ENCODE results near the gene TCHP. TPM values are rescaled to one million over a fixed set of nuclear protein-coding genes. Genes with fewer than 3 reads are reported as not detected.

Gene TCHP
- total RNA-seq, 4 donors from 2014 or later, result 5.9 to 23.2 (median 13.8) TPM

GRCh38 chr12:109932878-109933503, 32.9 kb downstream of the TCHP start:
- TF ChIP-seq, protein P1, sequence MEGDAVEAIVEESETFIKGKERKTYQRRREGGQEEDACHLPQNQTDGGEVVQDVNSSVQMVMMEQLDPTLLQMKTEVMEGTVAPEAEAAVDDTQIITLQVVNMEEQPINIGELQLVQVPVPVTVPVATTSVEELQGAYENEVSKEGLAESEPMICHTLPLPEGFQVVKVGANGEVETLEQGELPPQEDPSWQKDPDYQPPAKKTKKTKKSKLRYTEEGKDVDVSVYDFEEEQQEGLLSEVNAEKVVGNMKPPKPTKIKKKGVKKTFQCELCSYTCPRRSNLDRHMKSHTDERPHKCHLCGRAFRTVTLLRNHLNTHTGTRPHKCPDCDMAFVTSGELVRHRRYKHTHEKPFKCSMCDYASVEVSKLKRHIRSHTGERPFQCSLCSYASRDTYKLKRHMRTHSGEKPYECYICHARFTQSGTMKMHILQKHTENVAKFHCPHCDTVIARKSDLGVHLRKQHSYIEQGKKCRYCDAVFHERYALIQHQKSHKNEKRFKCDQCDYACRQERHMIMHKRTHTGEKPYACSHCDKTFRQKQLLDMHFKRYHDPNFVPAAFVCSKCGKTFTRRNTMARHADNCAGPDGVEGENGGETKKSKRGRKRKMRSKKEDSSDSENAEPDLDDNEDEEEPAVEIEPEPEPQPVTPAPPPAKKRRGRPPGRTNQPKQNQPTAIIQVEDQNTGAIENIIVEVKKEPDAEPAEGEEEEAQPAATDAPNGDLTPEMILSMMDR (IDR thresholded peaks at IDR 0.05; ENCODE audit: low read depth), result no peak

GRCh38 chr12:109934026-109934425, 34.0 kb downstream of the TCHP start:
- TF ChIP-seq, protein P1 (IDR thresholded peaks at IDR 0.05; ENCODE audit: low read depth), result no peak

GRCh38 chr12:109937371-109937770, 37.3 kb downstream of the TCHP start:
- TF ChIP-seq, protein P1 (IDR thresholded peaks at IDR 0.05; ENCODE audit: low read depth), result no peak

DNA sequence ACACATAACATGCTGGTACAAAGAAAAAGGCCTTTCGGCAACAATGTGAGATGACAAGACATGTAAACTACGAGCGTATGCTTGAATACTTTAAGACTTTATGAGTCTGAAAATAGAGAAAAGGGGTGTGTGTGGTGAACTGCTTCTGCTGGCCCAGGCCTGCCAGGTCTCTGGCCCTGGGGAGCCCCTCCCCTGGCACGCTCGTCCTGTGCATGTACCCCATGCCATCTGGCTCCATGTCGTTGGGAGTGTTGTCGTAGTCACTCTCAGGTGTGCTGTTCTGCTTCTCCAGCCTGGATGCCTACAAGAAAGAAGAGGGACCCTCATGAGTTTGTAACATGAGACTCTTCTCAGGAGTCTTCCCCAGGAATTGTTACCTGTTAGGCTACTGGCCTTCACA, 38.9 kb downstream of the TCHP start:
- TF ChIP-seq, protein P1 (IDR thresholded peaks at IDR 0.05; ENCODE audit: low read depth), result no peak

- TF ChIP-seq, protein P1 (IDR thresholded peaks at IDR 0.05; ENCODE audit: low read depth), result no peak
These were observed 39.4 kb downstream of the TCHP start for GRCh38 chr12:109939504-109939903.

DNA sequence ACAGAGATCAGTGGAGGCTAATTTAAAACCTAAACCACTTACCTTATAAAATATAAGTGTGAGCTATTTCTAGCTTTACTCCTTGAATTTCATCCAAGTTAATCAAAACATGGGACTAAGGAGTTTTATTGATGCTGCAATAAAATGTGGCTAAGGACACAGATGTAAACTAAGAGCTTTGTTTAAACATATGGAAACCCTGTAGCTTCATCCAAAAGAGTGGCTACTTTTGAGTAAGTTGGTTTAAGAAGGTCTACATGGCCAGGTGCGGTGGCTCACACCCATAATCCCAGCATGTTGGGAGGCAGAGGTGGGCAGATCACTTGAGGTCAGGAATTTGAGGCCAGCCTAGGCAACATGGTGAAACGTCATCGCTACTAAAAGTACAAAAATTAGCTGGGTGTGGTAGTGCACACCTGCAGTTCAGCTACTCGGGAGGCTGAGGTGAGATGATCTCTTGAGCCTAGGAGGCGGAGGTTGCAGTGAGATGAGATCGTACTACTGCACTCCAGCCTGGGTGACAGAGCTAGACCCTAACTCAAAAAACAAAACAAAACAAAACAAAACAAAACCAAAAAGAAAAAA, 40.4 kb downstream of the TCHP start:
- TF ChIP-seq, protein P1 (IDR thresholded peaks at IDR 0.05; ENCODE audit: low read depth), result no peak

DNA sequence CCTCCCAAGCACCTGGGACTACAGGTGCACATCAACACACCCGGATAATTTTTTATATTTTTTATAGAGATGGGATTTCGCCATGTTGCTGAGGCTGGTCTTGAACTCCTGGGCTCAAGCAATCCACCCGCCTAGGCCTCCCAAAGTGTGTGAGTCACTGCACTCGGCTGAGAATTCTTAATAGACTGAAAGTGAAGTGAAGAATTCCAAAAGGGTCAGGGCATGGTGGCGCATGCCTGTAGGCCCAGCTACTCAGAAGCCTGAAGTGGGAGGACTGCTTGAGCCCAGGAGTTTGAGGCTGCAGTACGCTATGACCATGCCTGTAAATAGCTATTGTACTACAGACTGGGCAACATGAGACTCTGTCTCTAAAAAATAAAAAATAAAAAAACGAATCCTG, 43.7 kb downstream of the TCHP start:
- TF ChIP-seq, protein P1 (IDR thresholded peaks at IDR 0.05; ENCODE audit: low read depth), result no peak
